H4 (cell line): ENCODE results near the gene RPS21. TPM values are rescaled to one million over a fixed set of nuclear protein-coding genes. Genes with fewer than 3 reads are reported as not detected.
"Not testable (repeated sequence)": the region's sequence is repeated elsewhere in the genome, so short reads cannot be mapped to it uniquely, and the experiment has no call there.

Source experiments
- DNase-seq: peaks from one replicate; pipeline ENCODE4 v3.0.0-alpha.2; 2015; ENCODE audit warnings: low spot score
- total RNA-seq: library from RNA; depleted of rRNA; stranded (reverse); fragments of >200 nt; shearing (Covaris generic); gene quantifications from 2 replicates; pipeline ENCODE4 v1.2.3, GENCODE V29; 2014

Gene RPS21
- total RNA-seq, 1 experiment from 2014 or later: 2,204 TPM

- peak; percentile 61 for DNase-seq
Measured at GRCh38 chr20:62365814-62366369, 21.0 kb upstream of the RPS21 start.

GRCh38 chr20:62366370-62367135 lies 20.4 kb upstream of the RPS21 start:
- no peak for DNase-seq

- no peak for DNase-seq
Measured at GRCh38 chr20:62367136-62367632, 19.7 kb upstream of the RPS21 start, which contains the start of gene LAMA5. Gene LAMA5, minus strand, starts transcription at chr20:62367312. Its CDS starts 67 bp downstream, at chr20:62367245.

GRCh38 chr20:62367633-62368391 lies 19.1 kb upstream of the RPS21 start:
- no peak for DNase-seq

DNA sequence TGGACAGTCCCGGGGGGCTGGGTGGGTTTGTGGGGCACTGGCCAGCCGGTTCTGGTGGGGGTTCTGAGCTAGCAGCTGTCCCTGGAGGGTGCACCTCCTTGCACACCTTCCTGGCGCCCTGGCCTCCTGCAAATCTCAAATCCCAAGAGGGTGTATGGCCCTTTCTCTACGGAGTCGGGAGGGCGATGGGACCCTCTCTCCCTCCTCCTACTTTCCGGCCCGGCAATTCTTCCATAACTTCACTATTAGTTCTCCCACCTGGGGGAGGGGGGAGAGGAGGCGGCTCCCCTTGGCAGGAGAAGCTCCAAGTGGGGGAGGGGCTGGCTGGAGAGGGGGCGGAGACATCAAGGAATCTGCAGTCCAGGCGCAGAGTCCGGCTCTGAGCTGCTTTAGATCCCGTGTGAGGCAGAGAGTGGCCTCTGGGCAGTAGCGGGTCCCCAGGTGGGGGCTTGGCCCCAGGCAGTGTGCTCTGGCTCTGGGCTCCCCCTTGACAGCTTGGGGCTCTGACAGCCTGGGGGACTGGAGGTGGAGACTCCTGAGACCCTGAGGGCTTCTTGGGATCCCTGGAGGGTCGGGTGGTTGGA lies 18.4 kb upstream of the RPS21 start:
- DNase-seq: no peak

GRCh38 chr20:62368976-62369814 lies 17.7 kb upstream of the RPS21 start:
- DNase-seq: peak; percentile 74

DNA sequence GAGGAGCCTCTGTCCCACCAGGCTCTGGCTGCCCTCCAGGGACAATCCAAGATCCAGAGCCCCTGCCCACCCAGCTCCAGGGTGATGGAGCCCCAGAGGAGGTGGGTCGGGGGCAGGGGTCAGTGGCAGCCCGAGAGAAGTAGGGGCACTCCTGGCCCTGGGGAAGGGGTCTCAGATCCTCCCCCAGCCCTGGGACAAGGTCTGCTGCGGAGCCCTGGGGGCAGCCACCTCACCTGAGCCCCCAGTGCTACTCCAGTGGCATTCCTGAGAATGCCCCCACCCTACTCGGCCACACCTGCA lies 17.1 kb upstream of the RPS21 start:
- DNase-seq: no peak

- DNase-seq: peak; percentile 95
Measured at GRCh38 chr20:62370115-62370806, 16.6 kb upstream of the RPS21 start.

DNA sequence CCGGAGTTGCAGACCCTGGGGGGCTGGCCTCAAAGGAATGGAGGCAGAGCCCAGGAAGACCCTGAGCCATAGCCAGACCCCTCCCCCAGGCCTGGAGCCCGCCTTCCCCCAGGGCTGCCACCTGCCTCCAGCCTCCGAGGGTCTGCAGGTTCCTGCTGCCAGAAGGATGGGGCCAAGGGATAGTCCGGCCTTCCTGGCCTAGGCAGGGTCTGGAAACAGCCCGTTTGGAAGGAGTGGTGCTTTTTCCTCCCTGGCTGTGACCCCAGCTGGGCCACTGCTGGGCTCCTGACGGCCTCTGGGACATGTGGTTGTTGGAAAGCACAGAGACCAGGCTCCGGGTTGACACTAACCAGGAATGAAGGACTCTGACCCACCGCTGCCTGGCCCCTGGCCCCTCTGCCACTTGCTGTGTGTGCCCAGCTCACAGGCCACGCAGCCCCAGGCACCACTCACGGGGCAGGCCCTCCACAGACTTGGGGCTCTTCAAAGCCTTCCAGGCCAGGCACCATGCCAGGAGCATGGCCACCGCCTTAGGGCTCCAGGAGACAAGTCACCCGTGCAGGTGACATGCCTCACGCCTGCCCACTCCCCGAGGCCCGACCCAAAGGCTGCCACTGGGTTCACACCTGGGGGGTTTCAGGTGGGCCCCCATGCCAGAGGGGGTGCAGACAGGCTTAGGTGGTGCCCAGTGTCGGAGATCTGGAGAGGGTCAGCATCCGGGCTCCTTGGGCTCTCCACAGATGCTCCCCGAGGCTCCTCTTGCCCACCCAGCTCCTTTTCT lies 15.9 kb upstream of the RPS21 start:
- no peak for DNase-seq

GRCh38 chr20:62371588-62372041 lies 15.3 kb upstream of the RPS21 start:
- no peak for DNase-seq

DNA sequence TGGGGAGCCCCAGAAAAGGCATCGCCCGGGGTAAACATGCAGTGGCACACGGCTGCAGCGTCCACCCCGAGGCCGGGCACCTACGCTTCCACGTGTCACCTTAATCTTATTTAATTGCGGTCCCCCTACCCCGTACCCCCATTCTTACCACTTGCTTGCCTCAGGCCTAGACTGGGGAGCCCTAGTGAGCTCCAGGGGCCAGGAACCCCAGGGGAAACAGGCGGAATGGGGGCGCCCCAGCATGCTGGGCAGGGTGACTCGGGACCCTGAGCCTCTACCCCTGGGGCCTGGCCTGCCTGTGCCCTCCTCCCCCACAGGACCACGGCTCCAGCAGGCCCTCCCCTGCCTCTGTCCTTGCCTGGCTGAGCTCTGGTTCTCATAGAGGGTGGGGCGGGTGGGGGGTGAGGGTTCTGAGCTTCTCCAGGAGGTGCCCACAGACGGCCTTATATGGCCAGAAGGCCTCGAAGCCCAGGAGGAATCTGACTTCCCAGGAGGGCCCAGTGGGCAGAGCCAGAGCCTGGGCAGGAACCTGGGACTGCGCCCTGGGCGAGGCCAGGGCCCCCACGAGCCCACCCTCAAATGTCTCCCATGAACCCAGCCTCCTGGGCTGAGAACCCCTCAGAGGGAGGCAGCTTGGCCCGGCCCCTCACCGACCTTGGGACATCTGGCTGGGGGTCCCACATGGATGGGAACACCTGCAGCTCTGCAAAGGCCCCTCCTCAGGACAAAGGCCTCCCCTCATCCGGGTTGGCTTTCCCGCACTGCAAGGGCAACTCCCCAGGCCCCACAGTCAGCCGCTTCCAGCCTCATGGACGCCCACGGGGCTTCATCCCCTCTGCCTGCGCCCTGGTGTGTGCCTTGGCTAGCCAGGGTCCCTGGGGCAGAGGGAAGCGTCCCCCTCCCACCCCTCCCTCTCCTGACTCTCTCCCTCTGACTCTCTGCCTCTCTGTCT lies 14.6 kb upstream of the RPS21 start:
- no peak for DNase-seq

- DNase-seq: not testable (repeated sequence)
Measured at GRCh38 chr20:62373631-62374179, 13.2 kb upstream of the RPS21 start.

DNA sequence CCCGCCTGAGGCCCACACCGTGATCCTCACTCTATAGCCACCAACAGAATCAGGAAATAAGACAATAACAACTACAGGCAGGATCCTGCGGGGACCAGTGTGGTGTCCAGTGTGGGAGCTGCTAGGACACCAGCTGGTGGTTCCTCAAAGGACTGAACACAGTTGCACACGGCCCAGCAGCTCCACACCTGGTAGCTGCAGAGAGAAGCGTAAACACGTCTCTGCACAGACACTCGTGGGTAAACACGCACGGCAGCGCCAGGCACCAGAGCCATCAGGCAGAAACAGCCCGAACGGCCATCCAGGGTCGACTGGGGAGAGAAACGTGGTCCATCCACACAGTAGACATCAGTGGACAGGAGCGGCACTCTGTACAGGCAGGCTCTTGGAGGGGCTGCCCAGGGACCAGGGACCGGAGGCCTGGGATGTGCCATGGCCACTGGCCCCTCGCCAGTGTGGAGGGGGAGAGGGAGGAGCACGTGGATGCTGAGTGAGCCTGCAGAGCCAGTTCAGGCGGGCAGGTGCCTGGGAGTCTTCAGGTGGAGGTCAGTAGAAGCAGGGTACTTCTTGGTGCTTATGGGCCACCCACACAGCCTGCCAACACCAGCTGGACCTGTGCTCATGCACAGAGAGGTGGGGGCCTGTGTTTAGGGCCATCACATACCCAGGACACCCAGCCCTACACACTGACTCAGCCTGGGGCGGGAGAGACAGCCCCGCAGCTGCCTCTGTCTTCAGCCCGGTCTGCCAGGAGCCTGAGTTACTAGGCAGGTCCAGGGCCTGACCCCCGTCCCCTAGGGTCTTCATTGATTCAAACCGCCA lies 12.4 kb upstream of the RPS21 start:
- DNase-seq: no peak

DNA sequence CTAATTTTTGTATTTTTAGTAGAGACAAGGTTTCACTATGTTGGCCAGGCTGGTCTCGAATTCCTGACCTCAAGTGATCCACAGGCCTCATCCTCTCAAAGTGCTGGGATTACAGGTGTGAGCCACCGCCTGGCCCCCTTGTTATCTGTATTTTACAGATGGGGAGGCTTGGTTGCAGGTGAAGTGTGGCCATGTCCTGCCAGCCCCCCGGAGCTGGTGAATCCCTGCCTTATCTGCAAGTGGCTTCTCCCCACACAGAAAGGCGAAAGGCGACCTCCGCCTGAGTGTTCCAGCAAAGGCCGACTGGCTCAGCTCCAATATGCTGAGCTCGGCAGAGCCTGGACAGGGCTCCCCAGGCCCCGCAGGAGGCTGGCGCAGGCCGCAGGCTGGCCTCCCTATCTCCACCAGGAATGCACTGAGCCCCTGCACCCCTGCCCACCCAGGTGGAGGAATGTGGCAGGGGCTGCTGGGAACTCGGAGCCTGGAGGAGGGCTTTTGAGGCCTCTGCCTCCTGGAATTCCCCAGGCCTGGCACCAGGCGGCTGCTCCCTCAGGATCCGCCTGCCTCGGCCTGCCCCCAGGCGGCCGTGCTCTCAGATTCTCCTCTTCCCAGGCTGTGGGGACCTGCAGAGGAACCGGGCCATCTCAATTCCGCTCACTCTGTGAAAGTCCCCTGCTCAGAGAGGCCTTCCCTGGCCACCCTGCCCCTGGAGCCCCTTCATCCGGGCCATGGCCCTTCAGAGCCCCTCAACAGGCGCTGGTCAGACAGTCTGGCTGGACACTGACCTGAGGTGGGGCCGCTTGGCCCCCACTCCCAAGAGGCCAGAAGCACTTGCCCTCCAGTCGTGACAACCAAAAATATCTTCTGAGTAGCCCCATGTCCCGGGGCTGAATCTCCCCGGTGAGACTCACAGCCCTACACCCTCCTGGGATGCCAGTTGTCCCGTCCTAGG lies 10.5 kb upstream of the RPS21 start:
- no peak for DNase-seq

DNA sequence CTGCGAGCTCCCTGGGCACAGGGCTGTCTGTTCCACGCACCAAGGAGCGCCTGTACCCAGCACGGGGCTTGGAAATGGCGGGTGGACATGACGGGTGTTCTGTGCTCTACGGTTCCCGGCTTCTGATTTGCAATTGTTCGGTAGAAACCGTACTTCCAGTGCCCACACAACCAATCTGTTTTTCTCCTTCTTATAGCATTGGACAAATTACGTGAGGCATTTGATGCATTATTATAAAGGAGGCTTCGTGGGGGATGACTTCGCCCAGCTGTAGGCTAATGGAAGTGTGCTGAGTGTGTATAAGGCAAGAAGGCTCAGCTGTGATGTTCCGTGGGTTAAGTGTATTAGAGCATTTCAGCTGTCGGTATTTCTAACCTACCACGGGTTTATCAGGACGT lies 9.8 kb upstream of the RPS21 start:
- DNase-seq: no peak

DNA sequence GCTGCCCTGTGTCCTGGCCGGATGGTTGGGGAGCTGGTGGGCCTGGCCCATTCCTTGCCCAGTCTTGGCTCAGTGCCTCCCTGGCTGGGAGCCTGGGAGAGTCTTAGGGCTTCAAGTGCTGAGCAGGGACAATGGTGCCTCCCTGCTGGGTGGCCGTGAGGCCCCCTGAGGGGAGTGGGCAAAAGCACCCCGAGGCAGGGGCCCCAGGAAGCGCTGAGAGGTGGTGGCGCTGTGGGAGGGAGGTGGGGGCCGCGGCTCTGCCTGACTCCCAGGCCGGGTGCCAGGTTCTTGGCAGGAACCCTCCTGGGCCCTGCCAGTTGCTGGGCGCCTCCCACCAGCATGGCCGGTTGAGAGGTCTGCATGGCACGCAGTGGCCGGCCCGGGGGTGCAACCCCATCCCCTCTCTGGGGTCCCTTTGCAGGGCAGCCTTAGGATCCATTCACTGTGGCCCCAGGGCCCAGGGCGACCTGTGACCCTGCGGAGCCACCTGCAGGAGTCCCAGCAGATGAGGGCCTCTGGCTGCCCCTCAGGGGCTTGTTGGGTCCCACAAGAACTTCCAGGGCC lies 9.2 kb upstream of the RPS21 start:
- no peak for DNase-seq
